ENCODE results near the gene ZNF362. TPM values are rescaled to one million over a fixed set of nuclear protein-coding genes. Genes with fewer than 3 reads are reported as not detected.

Gene ZNF362
- total and polyA plus RNA-seq, 2 experiments from 2014 or later: 11.0 to 12.9 TPM

DNA sequence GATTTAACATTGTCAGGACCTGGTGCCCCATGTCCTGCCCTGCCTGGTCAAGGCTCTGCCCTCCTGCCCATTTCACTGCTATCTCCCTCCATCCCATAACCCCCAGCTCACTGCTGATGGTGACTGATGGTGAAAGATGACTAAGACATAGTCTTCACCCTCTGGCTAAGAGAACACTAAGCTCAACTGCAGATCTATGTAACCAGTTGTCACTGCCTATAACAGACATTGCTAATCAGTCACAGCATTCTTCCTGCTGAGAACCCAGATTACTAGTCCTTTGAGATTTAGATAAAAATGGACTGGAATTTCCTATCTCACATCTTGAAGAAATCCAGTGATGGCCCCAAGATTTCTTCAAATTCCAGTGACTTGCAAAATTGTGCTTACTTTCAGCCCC is 8.0 kb upstream of the ZNF362 start (continued):
- TF ChIP-seq EZH2 (IDR thresholded peaks at IDR 0.05; ENCODE audit: low read depth, unreplicated experiment) (no peak), JUNB (IDR thresholded peaks at IDR 0.05; ENCODE audit: unreplicated experiment) (no peak), EZH2phosphoT487 (IDR thresholded peaks at IDR 0.05; ENCODE audit: unreplicated experiment) (no peak), NANOG (IDR thresholded peaks at IDR 0.05; ENCODE audit: borderline replicate concordance) (no peak), ZNF114 (CRISPR knock-in tag; IDR thresholded peaks at IDR 0.05) (no peak)

DNA sequence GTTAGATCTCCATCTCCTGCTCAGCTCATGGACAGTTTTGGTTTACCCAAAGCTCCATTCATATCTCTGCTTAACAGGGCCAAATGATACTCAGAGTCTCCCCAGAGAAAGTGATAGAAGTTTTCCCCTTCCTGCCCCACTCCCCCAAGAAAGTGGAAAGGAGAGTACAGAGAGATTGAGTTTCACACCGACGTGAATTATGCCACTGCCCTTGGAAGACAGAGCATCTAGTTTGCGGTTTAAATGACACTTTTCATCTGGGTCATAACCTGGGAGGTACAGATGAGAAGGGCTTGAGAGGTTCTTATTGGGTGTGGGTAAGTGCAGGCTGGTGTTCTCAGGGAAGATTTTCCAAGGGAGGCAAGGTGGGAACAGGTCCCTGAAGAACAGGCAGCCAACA is 6.9 kb upstream of the ZNF362 start:
- no peak overlapping the region for H3K27ac ChIP-seq (ENCODE audit: low read depth)
- TF ChIP-seq NANOG (IDR thresholded peaks at IDR 0.05; ENCODE audit: borderline replicate concordance) (no peak), STAT1 (IDR thresholded peaks at IDR 0.05; ENCODE audit: unreplicated experiment) (no peak), JUNB (IDR thresholded peaks at IDR 0.05; ENCODE audit: unreplicated experiment) (no peak), EZH2phosphoT487 (IDR thresholded peaks at IDR 0.05; ENCODE audit: unreplicated experiment) (no peak), EZH2 (IDR thresholded peaks at IDR 0.05; ENCODE audit: low read depth, unreplicated experiment) (no peak), ZNF114 (CRISPR knock-in tag; IDR thresholded peaks at IDR 0.05) (no peak)
- TF ChIP-seq, protein P1, sequence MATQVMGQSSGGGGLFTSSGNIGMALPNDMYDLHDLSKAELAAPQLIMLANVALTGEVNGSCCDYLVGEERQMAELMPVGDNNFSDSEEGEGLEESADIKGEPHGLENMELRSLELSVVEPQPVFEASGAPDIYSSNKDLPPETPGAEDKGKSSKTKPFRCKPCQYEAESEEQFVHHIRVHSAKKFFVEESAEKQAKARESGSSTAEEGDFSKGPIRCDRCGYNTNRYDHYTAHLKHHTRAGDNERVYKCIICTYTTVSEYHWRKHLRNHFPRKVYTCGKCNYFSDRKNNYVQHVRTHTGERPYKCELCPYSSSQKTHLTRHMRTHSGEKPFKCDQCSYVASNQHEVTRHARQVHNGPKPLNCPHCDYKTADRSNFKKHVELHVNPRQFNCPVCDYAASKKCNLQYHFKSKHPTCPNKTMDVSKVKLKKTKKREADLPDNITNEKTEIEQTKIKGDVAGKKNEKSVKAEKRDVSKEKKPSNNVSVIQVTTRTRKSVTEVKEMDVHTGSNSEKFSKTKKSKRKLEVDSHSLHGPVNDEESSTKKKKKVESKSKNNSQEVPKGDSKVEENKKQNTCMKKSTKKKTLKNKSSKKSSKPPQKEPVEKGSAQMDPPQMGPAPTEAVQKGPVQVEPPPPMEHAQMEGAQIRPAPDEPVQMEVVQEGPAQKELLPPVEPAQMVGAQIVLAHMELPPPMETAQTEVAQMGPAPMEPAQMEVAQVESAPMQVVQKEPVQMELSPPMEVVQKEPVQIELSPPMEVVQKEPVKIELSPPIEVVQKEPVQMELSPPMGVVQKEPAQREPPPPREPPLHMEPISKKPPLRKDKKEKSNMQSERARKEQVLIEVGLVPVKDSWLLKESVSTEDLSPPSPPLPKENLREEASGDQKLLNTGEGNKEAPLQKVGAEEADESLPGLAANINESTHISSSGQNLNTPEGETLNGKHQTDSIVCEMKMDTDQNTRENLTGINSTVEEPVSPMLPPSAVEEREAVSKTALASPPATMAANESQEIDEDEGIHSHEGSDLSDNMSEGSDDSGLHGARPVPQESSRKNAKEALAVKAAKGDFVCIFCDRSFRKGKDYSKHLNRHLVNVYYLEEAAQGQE (IDR thresholded peaks at IDR 0.05; ENCODE audit: unreplicated experiment): no peak
- TF ChIP-seq, protein P2, sequence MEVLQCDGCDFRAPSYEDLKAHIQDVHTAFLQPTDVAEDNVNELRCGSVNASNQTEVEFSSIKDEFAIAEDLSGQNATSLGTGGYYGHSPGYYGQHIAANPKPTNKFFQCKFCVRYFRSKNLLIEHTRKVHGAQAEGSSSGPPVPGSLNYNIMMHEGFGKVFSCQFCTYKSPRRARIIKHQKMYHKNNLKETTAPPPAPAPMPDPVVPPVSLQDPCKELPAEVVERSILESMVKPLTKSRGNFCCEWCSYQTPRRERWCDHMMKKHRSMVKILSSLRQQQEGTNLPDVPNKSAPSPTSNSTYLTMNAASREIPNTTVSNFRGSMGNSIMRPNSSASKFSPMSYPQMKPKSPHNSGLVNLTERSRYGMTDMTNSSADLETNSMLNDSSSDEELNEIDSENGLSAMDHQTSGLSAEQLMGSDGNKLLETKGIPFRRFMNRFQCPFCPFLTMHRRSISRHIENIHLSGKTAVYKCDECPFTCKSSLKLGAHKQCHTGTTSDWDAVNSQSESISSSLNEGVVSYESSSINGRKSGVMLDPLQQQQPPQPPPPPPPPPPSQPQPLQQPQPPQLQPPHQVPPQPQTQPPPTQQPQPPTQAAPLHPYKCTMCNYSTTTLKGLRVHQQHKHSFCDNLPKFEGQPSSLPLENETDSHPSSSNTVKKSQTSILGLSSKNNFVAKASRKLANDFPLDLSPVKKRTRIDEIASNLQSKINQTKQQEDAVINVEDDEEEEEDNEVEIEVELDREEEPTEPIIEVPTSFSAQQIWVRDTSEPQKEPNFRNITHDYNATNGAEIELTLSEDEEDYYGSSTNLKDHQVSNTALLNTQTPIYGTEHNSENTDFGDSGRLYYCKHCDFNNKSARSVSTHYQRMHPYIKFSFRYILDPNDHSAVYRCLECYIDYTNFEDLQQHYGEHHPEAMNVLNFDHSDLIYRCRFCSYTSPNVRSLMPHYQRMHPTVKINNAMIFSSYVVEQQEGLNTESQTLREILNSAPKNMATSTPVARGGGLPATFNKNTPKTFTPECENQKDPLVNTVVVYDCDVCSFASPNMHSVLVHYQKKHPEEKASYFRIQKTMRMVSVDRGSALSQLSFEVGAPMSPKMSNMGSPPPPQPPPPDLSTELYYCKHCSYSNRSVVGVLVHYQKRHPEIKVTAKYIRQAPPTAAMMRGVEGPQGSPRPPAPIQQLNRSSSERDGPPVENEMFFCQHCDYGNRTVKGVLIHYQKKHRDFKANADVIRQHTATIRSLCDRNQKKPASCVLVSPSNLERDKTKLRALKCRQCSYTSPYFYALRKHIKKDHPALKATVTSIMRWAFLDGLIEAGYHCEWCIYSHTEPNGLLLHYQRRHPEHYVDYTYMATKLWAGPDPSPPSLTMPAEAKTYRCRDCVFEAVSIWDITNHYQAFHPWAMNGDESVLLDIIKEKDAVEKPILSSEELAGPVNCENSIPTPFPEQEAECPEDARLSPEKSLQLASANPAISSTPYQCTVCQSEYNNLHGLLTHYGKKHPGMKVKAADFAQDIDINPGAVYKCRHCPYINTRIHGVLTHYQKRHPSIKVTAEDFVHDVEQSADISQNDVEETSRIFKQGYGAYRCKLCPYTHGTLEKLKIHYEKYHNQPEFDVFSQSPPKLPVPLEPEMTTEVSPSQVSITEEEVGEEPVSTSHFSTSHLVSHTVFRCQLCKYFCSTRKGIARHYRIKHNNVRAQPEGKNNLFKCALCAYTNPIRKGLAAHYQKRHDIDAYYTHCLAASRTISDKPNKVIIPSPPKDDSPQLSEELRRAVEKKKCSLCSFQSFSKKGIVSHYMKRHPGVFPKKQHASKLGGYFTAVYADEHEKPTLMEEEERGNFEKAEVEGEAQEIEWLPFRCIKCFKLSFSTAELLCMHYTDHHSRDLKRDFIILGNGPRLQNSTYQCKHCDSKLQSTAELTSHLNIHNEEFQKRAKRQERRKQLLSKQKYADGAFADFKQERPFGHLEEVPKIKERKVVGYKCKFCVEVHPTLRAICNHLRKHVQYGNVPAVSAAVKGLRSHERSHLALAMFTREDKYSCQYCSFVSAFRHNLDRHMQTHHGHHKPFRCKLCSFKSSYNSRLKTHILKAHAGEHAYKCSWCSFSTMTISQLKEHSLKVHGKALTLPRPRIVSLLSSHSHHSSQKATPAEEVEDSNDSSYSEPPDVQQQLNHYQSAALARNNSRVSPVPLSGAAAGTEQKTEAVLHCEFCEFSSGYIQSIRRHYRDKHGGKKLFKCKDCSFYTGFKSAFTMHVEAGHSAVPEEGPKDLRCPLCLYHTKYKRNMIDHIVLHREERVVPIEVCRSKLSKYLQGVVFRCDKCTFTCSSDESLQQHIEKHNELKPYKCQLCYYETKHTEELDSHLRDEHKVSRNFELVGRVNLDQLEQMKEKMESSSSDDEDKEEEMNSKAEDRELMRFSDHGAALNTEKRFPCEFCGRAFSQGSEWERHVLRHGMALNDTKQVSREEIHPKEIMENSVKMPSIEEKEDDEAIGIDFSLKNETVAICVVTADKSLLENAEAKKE (CRISPR knock-in tag; IDR thresholded peaks at IDR 0.05): no peak
- TF ChIP-seq, protein P3, sequence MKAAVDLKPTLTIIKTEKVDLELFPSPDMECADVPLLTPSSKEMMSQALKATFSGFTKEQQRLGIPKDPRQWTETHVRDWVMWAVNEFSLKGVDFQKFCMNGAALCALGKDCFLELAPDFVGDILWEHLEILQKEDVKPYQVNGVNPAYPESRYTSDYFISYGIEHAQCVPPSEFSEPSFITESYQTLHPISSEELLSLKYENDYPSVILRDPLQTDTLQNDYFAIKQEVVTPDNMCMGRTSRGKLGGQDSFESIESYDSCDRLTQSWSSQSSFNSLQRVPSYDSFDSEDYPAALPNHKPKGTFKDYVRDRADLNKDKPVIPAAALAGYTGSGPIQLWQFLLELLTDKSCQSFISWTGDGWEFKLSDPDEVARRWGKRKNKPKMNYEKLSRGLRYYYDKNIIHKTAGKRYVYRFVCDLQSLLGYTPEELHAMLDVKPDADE (IDR thresholded peaks at IDR 0.05): no peak
- 0 out of 2 replicates have a peak, but pooled peaks cover 2% of the 10 kb centered on the region for H3K9me2 ChIP-seq (ENCODE audit: insufficient read depth)
- H3K4me1 Mint-ChIP-seq: peaks cover 23% of the 10 kb centered on the region
- peaks cover 24% of the 10 kb centered on the region for H3K4me1 ChIP-seq (ENCODE audit: insufficient read depth)
- H3K79me2 ChIP-seq (replicated peaks; ENCODE audit: insufficient read depth): no peaks in the 10 kb centered on the region
- DNase-seq (ENCODE audit: low spot score) (no peak), ATAC-seq (no peak)
- H3K36me3 ChIP-seq (ENCODE audit: insufficient read depth): no peaks in the 10 kb centered on the region
- no peaks in the 10 kb centered on the region; the same call in 2 of the 3 replicates for H3K9me3 Mint-ChIP-seq
- no peaks in the 10 kb centered on the region; the same call in 2 of the 3 replicates for H3K36me3 Mint-ChIP-seq (ENCODE audit: low read depth)
- H3K4me3 Mint-ChIP-seq: no peak overlapping the region
- no peak overlapping the region for H2AFZ ChIP-seq
- H3K27me3 Mint-ChIP-seq (ENCODE audit: insufficient read depth, low read depth, poor library complexity): peaks cover 5% of the 10 kb centered on the region
- no peak overlapping the region for H3K4me3 ChIP-seq
- H4K20me1 ChIP-seq (replicated peaks; ENCODE audit: insufficient read depth): no peaks in the 10 kb centered on the region
- H3K27me3 ChIP-seq (ENCODE audit: insufficient read depth): peaks cover 8% of the 10 kb centered on the region; the same call in 1 of the 2 replicates
- H3K4me2 ChIP-seq: no peak overlapping the region
- H3F3A ChIP-seq (replicated peaks; ENCODE audit: low read depth): no peaks in the 10 kb centered on the region
- H3K27ac Mint-ChIP-seq: no peak overlapping the region
